Loucy (cell line): ENCODE results near the gene FAM13C.

Source experiments
- EZH2phosphoT487 ChIP-seq: fragments of 200-600 bp; IDR thresholded peaks from 2 replicates; pipeline ENCODE4 v1.6.1; 2018; ENCODE audit warnings: antibody characterized with exemption, mild to moderate bottlenecking, moderate library complexity, borderline replicate concordance
- TF ChIP-seq, protein P1 (sequence below): fragments of 200-600 bp; sonication (generic); conservative IDR thresholded peaks from 2 replicates; pipeline ENCODE4 v1.5.1; 2014; ENCODE audit warnings: mild to moderate bottlenecking, antibody characterized with exemption, low read length

GRCh38 chr10:59375990-59376389, 13.6 kb upstream of the FAM13C start:
- TF ChIP-seq, protein P1, sequence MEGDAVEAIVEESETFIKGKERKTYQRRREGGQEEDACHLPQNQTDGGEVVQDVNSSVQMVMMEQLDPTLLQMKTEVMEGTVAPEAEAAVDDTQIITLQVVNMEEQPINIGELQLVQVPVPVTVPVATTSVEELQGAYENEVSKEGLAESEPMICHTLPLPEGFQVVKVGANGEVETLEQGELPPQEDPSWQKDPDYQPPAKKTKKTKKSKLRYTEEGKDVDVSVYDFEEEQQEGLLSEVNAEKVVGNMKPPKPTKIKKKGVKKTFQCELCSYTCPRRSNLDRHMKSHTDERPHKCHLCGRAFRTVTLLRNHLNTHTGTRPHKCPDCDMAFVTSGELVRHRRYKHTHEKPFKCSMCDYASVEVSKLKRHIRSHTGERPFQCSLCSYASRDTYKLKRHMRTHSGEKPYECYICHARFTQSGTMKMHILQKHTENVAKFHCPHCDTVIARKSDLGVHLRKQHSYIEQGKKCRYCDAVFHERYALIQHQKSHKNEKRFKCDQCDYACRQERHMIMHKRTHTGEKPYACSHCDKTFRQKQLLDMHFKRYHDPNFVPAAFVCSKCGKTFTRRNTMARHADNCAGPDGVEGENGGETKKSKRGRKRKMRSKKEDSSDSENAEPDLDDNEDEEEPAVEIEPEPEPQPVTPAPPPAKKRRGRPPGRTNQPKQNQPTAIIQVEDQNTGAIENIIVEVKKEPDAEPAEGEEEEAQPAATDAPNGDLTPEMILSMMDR: no peak
- TF ChIP-seq EZH2phosphoT487: no peak
